ENCODE data around the gene TNFRSF1A.

TNFRSF1A gene

DNA sequence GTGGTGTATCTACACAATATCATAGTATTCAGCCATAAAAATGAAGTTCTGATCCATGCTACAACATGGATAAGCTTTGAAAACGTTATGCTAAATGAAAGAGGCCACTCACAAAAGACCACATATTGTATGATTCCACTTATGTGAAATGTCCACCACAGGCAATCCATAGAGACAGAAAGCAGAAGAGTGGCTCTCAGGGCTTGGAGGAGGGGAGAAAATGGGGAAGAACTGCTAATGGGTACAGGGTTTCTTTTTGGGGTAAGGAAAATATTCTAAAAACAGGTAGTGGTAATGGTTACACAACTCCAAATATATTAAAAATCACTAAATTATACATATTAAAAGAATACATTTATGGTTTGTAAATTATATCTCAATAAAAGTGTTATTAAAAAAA lies 17.0 kb upstream of the TNFRSF1A start:
- Histone ChIP-seq H3K4me3 (ENCODE audit: low read depth in 1 of 5, low read length in 5 of 5) (no peak overlapping the region), H3K9me3 (ENCODE audit: control insufficient read depth in 5 of 5, low read length in 5 of 5) (no peaks in the 10 kb centered on the region), H3K9ac (ENCODE audit: low read length in 5 of 5) (no peak overlapping the region), H3K4me1 (ENCODE audit: control insufficient read depth in 5 of 5, insufficient read depth in 5 of 5, low read length in 5 of 5) (peaks cover 0 to 38% (median 28%) of the 10 kb centered on the region in 5 donors), H3K27me3 (ENCODE audit: control insufficient read depth in 5 of 5, insufficient read depth in 4 of 5, low read length in 5 of 5) (no peaks in the 10 kb centered on the region), H3K27ac (ENCODE audit: low read depth, low read length) (no peak overlapping the region), H3K36me3 (ENCODE audit: control insufficient read depth in 5 of 5, insufficient read depth in 5 of 5, low read length in 5 of 5) (no peaks in the 10 kb centered on the region)

DNA sequence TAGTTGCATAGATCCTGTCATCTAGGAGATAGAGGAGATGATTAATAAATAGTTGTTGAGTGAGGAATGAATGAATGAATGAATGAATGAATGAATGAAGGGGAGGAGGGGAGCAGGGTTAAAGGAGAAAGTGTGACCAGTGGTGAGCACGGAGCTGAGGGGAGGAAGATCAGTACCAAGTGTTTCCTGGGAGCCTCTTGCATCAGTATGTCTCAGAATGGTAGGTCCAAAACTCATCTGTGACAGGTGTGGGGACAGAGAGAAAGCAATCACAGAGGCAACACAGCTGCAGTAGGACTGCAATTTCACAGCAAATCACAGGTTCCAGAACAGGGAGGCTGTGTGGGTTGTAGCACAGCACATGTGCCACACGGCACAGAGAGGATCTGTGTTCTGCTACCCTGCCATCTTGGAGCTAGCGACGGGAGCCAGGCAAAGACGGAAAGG lies 14.5 kb upstream of the TNFRSF1A start:
- Histone ChIP-seq H3K36me3 (ENCODE audit: control insufficient read depth in 5 of 5, insufficient read depth in 5 of 5, low read length in 5 of 5) (no peaks in the 10 kb centered on the region), H3K4me1 (ENCODE audit: control insufficient read depth in 5 of 5, insufficient read depth in 5 of 5, low read length in 5 of 5) (peaks cover 2 to 40% (median 31%) of the 10 kb centered on the region in 5 donors), H3K27me3 (ENCODE audit: control insufficient read depth in 5 of 5, insufficient read depth in 4 of 5, low read length in 5 of 5) (no peaks in the 10 kb centered on the region), H3K9me3 (ENCODE audit: control insufficient read depth in 5 of 5, low read length in 5 of 5) (no peaks in the 10 kb centered on the region), H3K27ac (ENCODE audit: low read depth, low read length) (no peak overlapping the region), H3K4me3 (ENCODE audit: low read depth in 1 of 5, low read length in 5 of 5) (no peak overlapping the region), H3K9ac (ENCODE audit: low read length in 5 of 5) (no peak overlapping the region)

DNA sequence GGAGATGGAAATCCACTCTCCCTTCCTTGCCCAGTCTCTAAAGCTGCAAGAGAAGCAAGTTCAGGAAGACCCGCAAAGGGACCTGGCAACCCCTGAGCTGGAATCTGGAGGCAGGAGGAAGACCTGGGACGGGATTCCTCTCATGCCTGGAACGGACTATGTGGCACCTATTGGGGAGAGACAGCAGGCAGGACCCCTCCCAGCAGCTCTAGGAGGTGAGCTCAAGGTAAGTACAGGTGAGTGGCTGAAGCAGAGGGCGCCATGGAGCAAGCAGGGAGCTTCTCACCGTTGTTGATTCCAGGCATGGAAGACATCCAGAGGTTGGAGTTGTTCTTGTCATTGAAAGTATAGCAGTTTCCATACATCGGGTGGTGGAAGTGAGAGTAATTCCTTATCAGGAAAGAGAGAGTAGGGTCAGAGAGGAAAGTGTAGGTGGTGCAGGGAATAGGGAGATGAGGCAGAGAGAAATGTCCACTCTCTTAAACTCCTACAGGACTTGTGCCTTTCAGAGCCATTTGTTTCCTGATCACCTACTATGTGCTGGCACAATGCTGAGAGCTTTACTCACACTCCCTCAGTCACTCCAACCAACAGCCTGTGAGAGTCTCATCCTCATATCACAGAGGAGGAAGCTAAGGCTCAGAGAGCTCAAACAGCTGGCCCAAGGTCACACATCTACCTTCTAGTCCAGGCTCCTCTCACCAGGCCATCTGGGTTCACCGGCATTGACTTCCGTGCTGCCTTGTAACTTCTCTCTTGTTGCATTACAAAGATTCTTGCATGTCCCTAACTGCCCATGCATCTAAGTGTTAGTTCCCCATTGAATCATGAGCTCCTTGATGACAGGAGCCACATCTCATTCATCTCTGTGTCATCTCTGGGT lies 13.9 kb upstream of the TNFRSF1A start:
- H3K27ac ChIP-seq (ENCODE audit: low read depth, low read length): no peak overlapping the region

DNA sequence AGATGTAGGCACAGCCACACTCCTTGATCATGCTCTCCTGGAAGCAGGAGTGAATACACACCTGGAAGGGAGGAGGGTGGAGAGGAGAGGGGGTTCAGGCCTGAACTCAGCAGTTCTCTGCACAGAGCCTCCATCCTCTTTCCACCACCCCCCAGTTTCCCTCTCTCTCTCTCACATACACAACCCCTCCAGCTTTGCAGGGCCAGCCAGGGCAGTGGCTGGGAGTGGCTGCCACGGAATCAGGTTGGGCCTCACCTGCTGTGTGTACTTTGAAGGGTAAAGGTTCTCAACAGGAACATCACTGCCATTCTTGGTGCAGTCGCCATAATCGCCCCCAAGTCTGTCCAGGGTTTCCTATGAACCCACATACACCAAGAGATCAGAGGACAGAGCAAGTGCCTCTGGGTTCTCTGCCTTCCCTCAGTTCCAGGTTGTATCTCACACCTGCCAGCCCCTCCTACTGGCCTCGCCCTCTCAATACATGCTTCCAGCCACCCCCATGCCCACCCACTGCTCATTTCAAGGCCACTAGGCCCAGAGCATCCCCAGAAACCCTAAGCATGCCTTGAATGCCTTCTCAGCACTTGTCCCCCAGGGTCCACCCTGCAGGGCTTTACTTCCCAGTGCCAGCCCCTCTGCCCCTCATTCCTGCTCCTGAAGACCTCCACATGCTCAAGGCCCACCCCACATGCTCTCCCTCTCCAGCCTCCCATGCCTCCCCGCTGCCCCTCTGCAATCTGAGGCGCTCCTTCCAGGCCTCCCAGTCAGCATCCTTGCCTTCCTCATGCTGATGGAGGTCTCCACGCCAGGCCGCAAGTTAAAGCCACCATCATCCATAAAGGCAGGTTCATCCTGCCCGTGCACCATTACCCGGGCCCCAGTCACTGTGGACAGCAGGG lies 12.9 kb upstream of the TNFRSF1A start:
- H3K4me1 ChIP-seq (ENCODE audit: control insufficient read depth in 5 of 5, insufficient read depth in 5 of 5, low read length in 5 of 5): peaks cover 2 to 42% (median 26%) of the 10 kb centered on the region in 5 donors
- H3K4me3 ChIP-seq (ENCODE audit: low read depth in 1 of 5, low read length in 5 of 5): no peak overlapping the region
- no peaks in the 10 kb centered on the region for H3K27me3 ChIP-seq (ENCODE audit: control insufficient read depth in 5 of 5, insufficient read depth in 4 of 5, low read length in 5 of 5)
- H3K36me3 ChIP-seq (ENCODE audit: control insufficient read depth in 5 of 5, insufficient read depth in 5 of 5, low read length in 5 of 5): no peaks in the 10 kb centered on the region
- H3K27ac ChIP-seq (ENCODE audit: low read depth, low read length): no peak overlapping the region
- H3K9ac ChIP-seq (ENCODE audit: low read length in 5 of 5): no peak overlapping the region
- no peaks in the 10 kb centered on the region for H3K9me3 ChIP-seq (ENCODE audit: control insufficient read depth in 5 of 5, low read length in 5 of 5)

More for the DNA sequence above, 13.9 kb upstream of the TNFRSF1A start:
- no peaks in the 10 kb centered on the region for H3K27me3 ChIP-seq (ENCODE audit: control insufficient read depth in 5 of 5, insufficient read depth in 4 of 5, low read length in 5 of 5)
- no peaks in the 10 kb centered on the region for H3K36me3 ChIP-seq (ENCODE audit: control insufficient read depth in 5 of 5, insufficient read depth in 5 of 5, low read length in 5 of 5)
- no peaks in the 10 kb centered on the region for H3K9me3 ChIP-seq (ENCODE audit: control insufficient read depth in 5 of 5, low read length in 5 of 5)
- no peak overlapping the region for H3K9ac ChIP-seq (ENCODE audit: low read length in 5 of 5)
- no peak overlapping the region for H3K4me3 ChIP-seq (ENCODE audit: low read depth in 1 of 5, low read length in 5 of 5)
- peaks cover 2 to 42% (median 26%) of the 10 kb centered on the region in 5 donors for H3K4me1 ChIP-seq (ENCODE audit: control insufficient read depth in 5 of 5, insufficient read depth in 5 of 5, low read length in 5 of 5)

DNA sequence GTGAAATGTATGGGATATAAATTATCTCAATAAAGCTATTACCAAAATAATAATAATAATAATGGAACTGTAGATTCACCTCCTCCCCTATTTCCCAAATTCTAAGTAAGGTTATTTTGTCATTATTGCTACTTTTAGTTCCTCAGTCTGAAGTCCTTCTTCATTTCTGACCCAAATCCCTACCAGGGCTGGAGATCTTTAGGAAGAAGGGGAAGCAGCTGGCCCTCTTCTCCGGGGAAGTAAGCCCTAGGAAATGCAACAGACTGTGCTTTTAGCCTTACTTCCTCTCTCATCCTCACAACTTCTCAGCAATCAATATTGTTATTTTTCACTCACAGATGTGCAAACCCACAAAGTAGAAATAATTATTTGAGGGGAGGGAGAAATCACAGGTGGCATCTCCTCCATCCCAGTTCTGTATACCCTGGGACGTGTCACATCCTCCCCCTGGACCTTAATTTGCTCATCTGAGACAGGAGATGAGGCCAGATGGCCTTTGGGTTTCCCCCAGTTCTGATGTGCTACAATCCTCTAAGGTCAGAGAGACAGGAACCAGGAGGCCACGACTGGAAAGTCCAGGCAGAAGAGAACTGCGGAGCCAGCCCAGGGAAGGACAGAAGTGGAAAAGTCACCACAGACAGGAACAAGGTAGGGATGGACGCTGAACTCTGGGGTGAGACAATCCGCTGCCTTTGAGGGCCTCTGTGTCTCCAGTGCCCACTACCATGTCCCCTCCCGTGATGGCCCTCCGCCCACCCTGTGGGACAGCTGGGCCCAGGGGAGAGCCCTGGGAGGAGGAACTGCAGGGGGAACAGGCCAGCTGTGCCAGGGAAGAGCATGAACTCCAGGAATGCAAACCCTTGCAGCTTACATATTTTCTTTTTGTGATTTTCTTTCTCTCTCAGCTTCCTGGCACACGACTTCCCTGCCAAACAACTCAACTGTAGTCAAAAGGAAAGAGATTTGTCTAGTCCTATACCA lies 10.6 kb upstream of the TNFRSF1A start:
- peak overlapping the region in 3 of 5 donors; percentile 5 to 43 (median 35) for H3K9ac ChIP-seq (ENCODE audit: low read length in 5 of 5)
- H3K4me3 ChIP-seq (ENCODE audit: low read depth in 1 of 5, low read length in 5 of 5): no peak overlapping the region
- peak overlapping the region; percentile 61 for H3K27ac ChIP-seq (ENCODE audit: low read depth, low read length)

DNA sequence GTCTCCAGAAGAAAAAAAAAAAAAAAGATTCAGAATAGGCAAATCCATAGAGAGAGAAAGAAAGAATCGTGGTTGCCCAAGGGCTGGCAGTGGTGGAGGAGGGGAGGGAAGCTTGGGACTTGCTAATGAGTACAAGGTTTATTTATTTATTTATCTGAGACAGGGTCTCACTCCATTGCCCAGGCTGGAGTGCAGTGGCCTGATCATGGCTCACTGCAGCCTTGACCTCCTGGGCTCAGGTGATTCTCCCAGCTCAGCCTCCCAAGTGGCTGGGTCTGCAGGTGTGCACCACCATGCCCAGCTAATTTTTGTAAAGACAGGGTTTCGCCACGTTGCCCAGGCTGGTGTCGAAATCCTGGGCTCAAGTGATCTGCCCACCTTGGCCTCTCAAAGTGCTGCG lies 9.7 kb upstream of the TNFRSF1A start:
- H3K27ac ChIP-seq (ENCODE audit: low read depth, low read length): no peak overlapping the region
- H3K4me3 ChIP-seq (ENCODE audit: low read depth in 1 of 5, low read length in 5 of 5): no peak overlapping the region
- no peaks in the 10 kb centered on the region for H3K27me3 ChIP-seq (ENCODE audit: control insufficient read depth in 5 of 5, insufficient read depth in 4 of 5, low read length in 5 of 5)
- peaks cover 8 to 60% (median 46%) of the 10 kb centered on the region in 5 donors for H3K4me1 ChIP-seq (ENCODE audit: control insufficient read depth in 5 of 5, insufficient read depth in 5 of 5, low read length in 5 of 5)
- no peak overlapping the region for H3K9ac ChIP-seq (ENCODE audit: low read length in 5 of 5)
- no peaks in the 10 kb centered on the region for H3K9me3 ChIP-seq (ENCODE audit: control insufficient read depth in 5 of 5, low read length in 5 of 5)
- no peaks in the 10 kb centered on the region for H3K36me3 ChIP-seq (ENCODE audit: control insufficient read depth in 5 of 5, insufficient read depth in 5 of 5, low read length in 5 of 5)

More for the DNA sequence above, 10.6 kb upstream of the TNFRSF1A start:
- Histone ChIP-seq H3K4me1 (ENCODE audit: control insufficient read depth in 5 of 5, insufficient read depth in 5 of 5, low read length in 5 of 5) (peaks cover 3 to 52% (median 38%) of the 10 kb centered on the region in 5 donors), H3K9me3 (ENCODE audit: control insufficient read depth in 5 of 5, low read length in 5 of 5) (no peaks in the 10 kb centered on the region), H3K36me3 (ENCODE audit: control insufficient read depth in 5 of 5, insufficient read depth in 5 of 5, low read length in 5 of 5) (no peaks in the 10 kb centered on the region), H3K27me3 (ENCODE audit: control insufficient read depth in 5 of 5, insufficient read depth in 4 of 5, low read length in 5 of 5) (no peaks in the 10 kb centered on the region)

DNA sequence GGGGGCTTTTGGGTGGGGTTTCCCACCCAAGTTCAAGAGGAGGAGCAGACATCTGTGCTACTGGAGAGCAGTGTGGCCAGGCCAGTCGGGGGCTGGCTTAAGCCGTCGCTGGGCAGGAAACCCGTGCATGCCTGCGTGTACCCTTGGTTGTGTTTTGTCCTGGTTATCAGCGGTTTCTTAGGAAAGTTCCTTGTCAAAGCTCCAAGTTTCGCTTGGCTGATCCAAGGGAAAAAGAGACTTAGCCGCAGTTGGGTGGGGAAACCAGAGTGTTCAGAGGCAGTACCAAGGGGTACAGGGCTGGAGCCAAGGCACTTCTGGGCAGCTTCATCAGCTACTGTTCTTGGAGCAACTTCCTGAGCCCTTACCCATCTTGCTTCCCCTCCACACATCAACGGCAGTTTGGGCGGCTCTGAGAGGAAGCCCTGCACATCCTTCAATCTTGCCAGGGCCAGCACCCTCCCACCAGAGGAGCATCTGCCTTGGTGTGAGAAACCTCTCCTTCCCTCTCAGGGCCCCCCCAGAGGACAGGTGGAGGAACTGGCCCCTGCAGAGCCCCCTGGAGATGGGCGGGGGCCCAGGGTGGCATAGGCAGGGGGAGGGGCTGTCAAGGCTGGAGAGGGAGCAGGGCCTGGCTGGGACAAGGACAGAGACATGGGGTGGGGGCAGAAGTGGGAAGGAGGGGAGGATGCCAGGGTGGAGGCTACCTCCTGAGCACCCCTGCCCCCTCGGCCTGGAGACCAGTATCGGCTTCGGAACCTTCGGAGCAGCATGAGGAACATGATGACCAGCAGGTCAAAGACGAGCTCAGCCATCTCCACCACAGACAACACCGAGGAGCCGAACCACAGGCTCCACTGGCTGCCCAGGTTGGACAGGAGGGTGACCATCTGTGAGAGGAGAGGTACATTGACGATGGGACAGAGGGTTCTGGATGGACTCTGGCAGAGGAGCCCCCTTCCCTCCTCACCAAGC lies 5.8 kb upstream of the TNFRSF1A start:
- H3K27me3 ChIP-seq (ENCODE audit: control insufficient read depth in 5 of 5, insufficient read depth in 4 of 5, low read length in 5 of 5): no peaks in the 10 kb centered on the region
- no peaks in the 10 kb centered on the region for H3K36me3 ChIP-seq (ENCODE audit: control insufficient read depth in 5 of 5, insufficient read depth in 5 of 5, low read length in 5 of 5)
- H3K27ac ChIP-seq (ENCODE audit: low read depth, low read length): peak overlapping the region; percentile 57
- peak overlapping the region; percentile 13 to 57 (median 41) for H3K4me3 ChIP-seq (ENCODE audit: low read depth in 1 of 5, low read length in 5 of 5)
- H3K9ac ChIP-seq (ENCODE audit: low read length in 5 of 5): peak overlapping the region in 1 of 5 donors; percentile 34
- H3K9me3 ChIP-seq (ENCODE audit: control insufficient read depth in 5 of 5, low read length in 5 of 5): no peaks in the 10 kb centered on the region
- H3K4me1 ChIP-seq (ENCODE audit: control insufficient read depth in 5 of 5, insufficient read depth in 5 of 5, low read length in 5 of 5): peaks cover 13 to 66% (median 56%) of the 10 kb centered on the region in 5 donors

DNA sequence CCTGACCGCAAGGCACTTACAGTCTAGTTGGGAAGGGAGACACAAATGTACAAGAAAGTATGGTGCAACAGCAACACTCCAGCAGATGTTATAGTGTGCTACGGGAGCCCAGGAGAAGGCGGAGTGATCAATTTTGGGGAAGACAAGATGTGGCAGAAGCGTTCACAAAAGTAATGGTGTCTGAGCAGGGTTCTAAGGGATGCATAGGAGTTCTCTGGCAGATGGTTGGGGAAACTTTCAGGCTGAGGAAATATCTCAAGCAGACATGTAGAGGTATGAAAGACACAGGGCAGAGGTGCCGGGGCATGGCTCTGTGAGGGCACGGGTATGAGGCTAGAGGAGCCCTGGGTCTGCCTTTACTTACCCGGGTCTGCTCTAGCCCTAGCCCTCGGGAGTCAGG lies 5.1 kb upstream of the TNFRSF1A start:
- no peaks in the 10 kb centered on the region for H3K27me3 ChIP-seq (ENCODE audit: control insufficient read depth in 5 of 5, insufficient read depth in 4 of 5, low read length in 5 of 5)
- H3K4me1 ChIP-seq (ENCODE audit: control insufficient read depth in 5 of 5, insufficient read depth in 5 of 5, low read length in 5 of 5): peaks cover 20 to 67% (median 57%) of the 10 kb centered on the region in 5 donors
- H3K4me3 ChIP-seq (ENCODE audit: low read depth in 1 of 5, low read length in 5 of 5): peak overlapping the region in 2 of 5 donors; percentile 41 to 57
- H3K9me3 ChIP-seq (ENCODE audit: control insufficient read depth in 5 of 5, low read length in 5 of 5): no peaks in the 10 kb centered on the region
- H3K27ac ChIP-seq (ENCODE audit: low read depth, low read length): peak overlapping the region; percentile 57
- H3K9ac ChIP-seq (ENCODE audit: low read length in 5 of 5): peak overlapping the region in 1 of 5 donors; percentile 34
- no peaks in the 10 kb centered on the region for H3K36me3 ChIP-seq (ENCODE audit: control insufficient read depth in 5 of 5, insufficient read depth in 5 of 5, low read length in 5 of 5)
